Fibroblast of lung (primary cell): ENCODE data around the gene TEX12.

Source experiments
- EZH2 ChIP-seq: IDR thresholded peaks from 2 replicates; pipeline ENCODE4 v1.5.1; 2012; ENCODE audit warnings: low read length, control low read depth, mild to moderate bottlenecking; ENCODE audit errors: missing control alignments
- TF ChIP-seq, protein P1 (sequence below), 2 donors: IDR thresholded peaks in 1 of 2; conservative IDR thresholded peaks in 1 of 2; 1 replicate in 1 of 2; 2 replicates in 1 of 2; pipeline ENCODE4 v1.5.1; 2011 to 2012; ENCODE audit warnings: low read length in 2 of 2, control low read depth in 1 of 2, inconsistent platforms in 1 of 2, low read depth in 1 of 2, mild to moderate bottlenecking in 1 of 2

DNA sequence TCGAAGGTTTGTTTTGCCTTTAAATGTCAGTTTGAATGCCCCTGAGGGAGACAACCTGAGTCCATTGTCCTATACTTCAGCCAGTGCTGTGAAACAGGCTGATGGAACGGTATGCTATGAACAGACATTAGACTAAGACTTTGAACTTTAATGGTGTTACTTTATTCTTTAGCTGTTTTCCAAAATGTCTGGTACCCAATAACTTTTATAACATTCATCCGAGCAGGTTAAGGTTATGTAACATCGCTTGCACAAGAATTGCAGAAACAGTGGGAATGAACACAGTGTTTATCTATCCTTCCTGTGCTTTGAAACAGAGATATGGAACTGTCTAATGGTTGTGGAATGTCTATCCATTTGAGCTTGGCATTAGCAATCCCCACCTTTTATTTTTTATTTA, 46.6 kb downstream of the TEX12 start:
- TF ChIP-seq, protein P1, sequence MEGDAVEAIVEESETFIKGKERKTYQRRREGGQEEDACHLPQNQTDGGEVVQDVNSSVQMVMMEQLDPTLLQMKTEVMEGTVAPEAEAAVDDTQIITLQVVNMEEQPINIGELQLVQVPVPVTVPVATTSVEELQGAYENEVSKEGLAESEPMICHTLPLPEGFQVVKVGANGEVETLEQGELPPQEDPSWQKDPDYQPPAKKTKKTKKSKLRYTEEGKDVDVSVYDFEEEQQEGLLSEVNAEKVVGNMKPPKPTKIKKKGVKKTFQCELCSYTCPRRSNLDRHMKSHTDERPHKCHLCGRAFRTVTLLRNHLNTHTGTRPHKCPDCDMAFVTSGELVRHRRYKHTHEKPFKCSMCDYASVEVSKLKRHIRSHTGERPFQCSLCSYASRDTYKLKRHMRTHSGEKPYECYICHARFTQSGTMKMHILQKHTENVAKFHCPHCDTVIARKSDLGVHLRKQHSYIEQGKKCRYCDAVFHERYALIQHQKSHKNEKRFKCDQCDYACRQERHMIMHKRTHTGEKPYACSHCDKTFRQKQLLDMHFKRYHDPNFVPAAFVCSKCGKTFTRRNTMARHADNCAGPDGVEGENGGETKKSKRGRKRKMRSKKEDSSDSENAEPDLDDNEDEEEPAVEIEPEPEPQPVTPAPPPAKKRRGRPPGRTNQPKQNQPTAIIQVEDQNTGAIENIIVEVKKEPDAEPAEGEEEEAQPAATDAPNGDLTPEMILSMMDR (conservative IDR thresholded peaks at IDR 0.05 in 1 of 2, IDR thresholded peaks at IDR 0.05 in 1 of 2; ENCODE audit: low read depth in 1 of 2, low read length in 2 of 2) = no peak
- no peak for TF ChIP-seq EZH2
